H1 (cell line): ENCODE results near the gene BARHL2. TPM values are rescaled to one million over a fixed set of nuclear protein-coding genes. Genes with fewer than 3 reads are reported as not detected.
A peak's percentile ranks its signal among the peaks of the same experiment; 100 is the strongest.

Experiments
- CTCF ChIA-PET: fragments of 300-600 bp; sonication (Branson Sonifier 250); formaldehyde crosslinking; loops from one replicate; lab custom pipeline; 2021; ENCODE audit not compliant: partially characterized antibody; lab: Charles Lee
- POLR2A ChIA-PET: fragments of 300-600 bp; sonication (Branson Sonifier 250); formaldehyde crosslinking; loops from one replicate; lab custom pipeline; 2021; ENCODE audit warnings: inconsistent platforms; ENCODE audit not compliant: partially characterized antibody; lab: Charles Lee
- DNase-seq, 2 experiments: peaks; one replicate each; pipeline versions ENCODE4 v3.0.0 to v3.0.0-alpha.2; 2010 to 2022; ENCODE audit warnings: low spot score in 2 of 2, low read depth in 1 of 2, mixed read lengths in 1 of 2
- FAIRE-seq: peaks from 2 replicates; lab custom pipeline; 2011; peaks lifted over from hg19 to GRCh38; lab: Jason Lieb, UNC
- H2AFZ ChIP-seq: 2 replicates; pipeline ENCODE4 v1.8.1; 2012; ENCODE audit warnings: low read length, inconsistent platforms
- H2AK5ac ChIP-seq: 2 replicates; pipeline ENCODE4 v1.6.1; 2013; ENCODE audit warnings: low read depth, low read length
- H2BK120ac ChIP-seq: replicated peaks from 2 replicates; pipeline ENCODE3; 2013; ENCODE audit warnings: low read depth, low read length, inconsistent platforms
- H2BK12ac ChIP-seq: 2 replicates; pipeline ENCODE4 v1.6.1; 2013; ENCODE audit warnings: low read depth, low read length
- H2BK15ac ChIP-seq: 2 replicates; pipeline ENCODE4 v1.6.1; 2013; ENCODE audit warnings: low read length
- H2BK20ac ChIP-seq: 2 replicates; pipeline ENCODE4 v1.6.1; 2013; ENCODE audit warnings: low read length
- H2BK5ac ChIP-seq: 2 replicates; pipeline ENCODE4 v1.6.1; 2013; ENCODE audit warnings: low read depth, low read length
- H3K14ac ChIP-seq: 2 replicates; pipeline ENCODE4 v1.6.1; 2013; ENCODE audit warnings: inconsistent platforms; ENCODE audit not compliant: insufficient read length
- H3K18ac ChIP-seq: 2 replicates; pipeline ENCODE4 v1.6.1; 2013; ENCODE audit warnings: low read length; ENCODE audit errors: extremely low read depth
- H3K23ac ChIP-seq: 2 replicates; pipeline ENCODE4 v1.6.1; 2013; ENCODE audit warnings: inconsistent platforms; ENCODE audit not compliant: insufficient read length
- H3K23me2 ChIP-seq: 2 replicates; pipeline ENCODE4 v1.6.1; 2013; ENCODE audit warnings: low read depth, low read length
- H3K27ac ChIP-seq: 2 replicates; pipeline ENCODE4 v1.6.1; 2011; ENCODE audit warnings: low read depth, low read length, inconsistent platforms
- H3K27me3 ChIP-seq, 4 experiments: replicated peaks in 1 of 4; 1 replicate in 1 of 4; 2 replicates in 3 of 4; pipeline versions ENCODE4 v1.6.1 to v1.8.1; 2011 to 2013; ENCODE audit warnings: low read length in 3 of 4, mild to moderate bottlenecking in 3 of 4, inconsistent platforms in 2 of 4, mixed read lengths in 2 of 4, moderate library complexity in 1 of 4; ENCODE audit not compliant: control insufficient read depth in 3 of 4, insufficient read depth in 3 of 4; ENCODE audit errors: extremely low read depth in 1 of 4
- H3K36me3 ChIP-seq, 4 experiments: 2 replicates each; pipeline versions ENCODE4 v1.6.1 to v1.8.1; 2011 to 2013; ENCODE audit warnings: mild to moderate bottlenecking in 4 of 4, low read length in 3 of 4, moderate library complexity in 2 of 4, control low read depth in 1 of 4, inconsistent platforms in 1 of 4; ENCODE audit not compliant: insufficient read depth in 4 of 4, control insufficient read depth in 2 of 4
- H3K4ac ChIP-seq: replicated peaks from 2 replicates; pipeline ENCODE3; 2013; ENCODE audit warnings: low read length, low read depth, mixed read lengths, inconsistent platforms; ENCODE audit not compliant: insufficient read length
- H3K4me1 ChIP-seq, 4 experiments: replicated peaks in 1 of 4; 1 replicate in 1 of 4; 2 replicates in 3 of 4; pipeline versions ENCODE4 v1.6.1 to v1.8.1; 2011 to 2013; ENCODE audit warnings: low read length in 3 of 4, inconsistent platforms in 2 of 4, mixed read lengths in 1 of 4; ENCODE audit not compliant: insufficient read depth in 4 of 4, control insufficient read depth in 3 of 4
- H3K4me2 ChIP-seq, 2 experiments: 2 replicates each; pipeline versions ENCODE4 v1.6.1 to v1.8.1; 2011 to 2013; ENCODE audit warnings: low read depth in 2 of 2, low read length in 2 of 2, control low read depth in 1 of 2, inconsistent platforms in 1 of 2, mild to moderate bottlenecking in 1 of 2; ENCODE audit not compliant: insufficient read depth in 1 of 2
- H3K4me3 ChIP-seq, 4 experiments: fragments of 200-600, 300-600 bp in 1 of 4; sonication (generic), shearing (Covaris generic), sonication (Bioruptor Twin) in 1 of 4; 2 replicates each; pipeline versions ENCODE4 v1.5.1 to v1.8.1; 2011 to 2016; ENCODE audit warnings: low read length in 4 of 4, low read depth in 3 of 4, control low read depth in 2 of 4, inconsistent platforms in 2 of 4, mild to moderate bottlenecking in 2 of 4, mixed read lengths in 1 of 4, moderate library complexity in 1 of 4; ENCODE audit not compliant: insufficient read depth in 2 of 4; ENCODE audit errors: extremely low read depth in 1 of 4
- H3K56ac ChIP-seq: replicated peaks from 2 replicates; pipeline ENCODE3; 2013; ENCODE audit warnings: low read depth, mild to moderate bottlenecking, mixed read lengths, low read length, inconsistent platforms; ENCODE audit not compliant: insufficient read length
- H3K79me1 ChIP-seq: 2 replicates; pipeline ENCODE4 v1.6.1; 2013; ENCODE audit warnings: low read depth, low read length, control low read depth
- H3K79me2 ChIP-seq, 2 experiments: 2 replicates each; pipeline versions ENCODE4 v1.6.1 to v1.8.1; 2012 to 2013; ENCODE audit warnings: low read length in 2 of 2, mild to moderate bottlenecking in 2 of 2, inconsistent platforms in 1 of 2; ENCODE audit not compliant: insufficient read depth in 2 of 2, control insufficient read depth in 1 of 2
- H3K9ac ChIP-seq, 4 experiments: replicated peaks in 1 of 4; 1 replicate in 1 of 4; 2 replicates in 3 of 4; pipeline versions ENCODE4 v1.6.1 to v1.8.1; 2011 to 2013; ENCODE audit warnings: low read depth in 3 of 4, low read length in 3 of 4, control low read depth in 2 of 4, mild to moderate bottlenecking in 2 of 4, moderate library complexity in 2 of 4, inconsistent platforms in 1 of 4; ENCODE audit errors: extremely low read depth in 1 of 4
- H3K9me3 ChIP-seq, 2 experiments: 2 replicates each; pipeline versions ENCODE4 v1.6.1 to v1.8.1; 2012 to 2013; ENCODE audit warnings: mild to moderate bottlenecking in 2 of 2, moderate library complexity in 2 of 2, control low read depth in 1 of 2, inconsistent platforms in 1 of 2, low read depth in 1 of 2, low read length in 1 of 2, mixed read lengths in 1 of 2; ENCODE audit not compliant: insufficient read depth in 2 of 2
- H4K20me1 ChIP-seq, 2 experiments: replicated peaks in 1 of 2; 2 replicates each; pipeline versions ENCODE3 to v1.8.1; 2011 to 2013; ENCODE audit warnings: inconsistent platforms in 2 of 2, low read length in 2 of 2, mild to moderate bottlenecking in 1 of 2; ENCODE audit not compliant: insufficient read depth in 2 of 2, control insufficient read depth in 1 of 2
- H4K5ac ChIP-seq: 2 replicates; pipeline ENCODE4 v1.6.1; 2013; ENCODE audit warnings: low read length, low read depth, mixed read lengths, inconsistent platforms; ENCODE audit not compliant: insufficient read length
- H4K8ac ChIP-seq: 2 replicates; pipeline ENCODE4 v1.8.0; 2013; ENCODE audit warnings: mild to moderate bottlenecking, moderate library complexity, low read length, inconsistent platforms; ENCODE audit not compliant: insufficient read depth; ENCODE audit errors: extremely low read depth
- H4K91ac ChIP-seq: replicated peaks from 2 replicates; pipeline ENCODE3; 2013; ENCODE audit warnings: low read length, mixed read lengths, inconsistent platforms; ENCODE audit not compliant: insufficient read length
- CBX8 ChIP-seq: fragments of 300-800, 300-1000 bp; sonication (generic); IDR thresholded peaks from 2 replicates; pipeline ENCODE4 v1.7.1; 2016; ENCODE audit warnings: low read depth, low read length, borderline replicate concordance
- SIX5 ChIP-seq: IDR thresholded peaks from 2 replicates; pipeline ENCODE4 v1.6.1; 2011; ENCODE audit warnings: mild to moderate bottlenecking, low read depth, low read length
- TCF12 ChIP-seq: IDR thresholded peaks from 2 replicates; pipeline ENCODE4 v1.6.1; 2011; ENCODE audit warnings: low read depth, mild to moderate bottlenecking, low read length
- WGBS, 2 experiments: shearing (Covaris generic) in 1 of 2; methylation state at CpG; one replicate each; pipeline versions ENCODE4 v1.1.6 to v1.1.7; 2013 to 2015; ENCODE audit warnings: low lambda C conversion rate in 2 of 2, mixed read lengths in 2 of 2, inconsistent platforms in 1 of 2, low coverage in 1 of 2, missing lambda C conversion rate in 1 of 2; ENCODE audit not compliant: insufficient replicate concordance in 2 of 2, insufficient coverage in 1 of 2, insufficient read length in 1 of 2; ENCODE audit errors: extremely low coverage in 1 of 2, missing lambda C conversion rate in 1 of 2; 5-methylcytosine and 5-hydroxymethylcytosine counted together
- polyA plus RNA-seq, 7 experiments: library from polyadenylated mRNA; depleted of rRNA in 3 of 7; stranded (reverse) in 5 of 7; unstranded in 2 of 7; fragments of >200 nt in 5 of 7; fragments of 200-250 nt in 2 of 7; gene quantifications; 1 replicate in 5 of 7; 2 replicates in 1 of 7; 4 replicates in 1 of 7; pipeline versions ENCODE4 v1.2.1 to v1.2.3, GENCODE V29; 2011 to 2013; ENCODE audit warnings: missing spikeins in 2 of 7, mixed read lengths in 2 of 7
- total RNA-seq: library from RNA; stranded (reverse); fragmentation: NEBNext Ultra II Directional; extraction: Animal tissue kit (Norgen Biotek cat#: 25700); gene quantifications from 2 replicates; pipeline ENCODE4 v1.2.1, GENCODE V29; 2021

Gene BARHL2
- total and polyA plus RNA-seq, 2 of the 8 experiments (the other 6 are each of a cell fraction or from before 2014, with no cell fraction given): 0.15 TPM; not detected in 1

DNA sequence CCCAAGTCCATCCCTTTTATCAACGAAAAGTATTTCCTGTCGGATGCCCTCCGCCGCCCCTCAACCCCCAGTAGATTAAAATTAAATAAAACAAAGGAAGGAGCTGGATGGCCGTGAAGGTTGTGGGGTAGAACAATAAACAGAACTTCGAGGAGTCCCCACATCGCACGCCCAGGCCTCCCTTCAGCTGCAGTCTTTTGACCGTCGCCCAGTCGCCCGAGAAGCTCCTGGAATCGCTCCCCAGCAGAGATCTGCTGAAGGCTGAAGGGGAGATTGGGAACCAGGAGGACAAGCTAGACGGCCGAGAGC lies 905 bp downstream of the BARHL2 start:
- no peak overlapping the region for H4K8ac ChIP-seq
- no peak overlapping the region for H3K27ac ChIP-seq
- H4K20me1 ChIP-seq: peaks cover 17 to 28% of the 10 kb centered on the region in 2 experiments
- no peak overlapping the region for H2BK120ac ChIP-seq
- H3K23ac ChIP-seq: no peak overlapping the region
- no peak overlapping the region for H3K4ac ChIP-seq
- no peak overlapping the region for H3K18ac ChIP-seq
- no peak for FAIRE-seq
- CTCF ChIA-PET: interaction anchor here (0.7 to 8.7 kb wide), 7 partner anchors 8 to 449 kb away, joined by 3 to 122 read pairs (median 5); no protein-coding TSS in a partner anchor
- no peaks in the 10 kb centered on the region for H3K79me1 ChIP-seq
- H3K9me3 ChIP-seq: no peaks in the 10 kb centered on the region
- H2BK5ac ChIP-seq: no peak overlapping the region
- DNase-seq: no peak
- peak overlapping the region; percentile 58 to 66; a peak in 3 of 4 replicates for H3K4me2 ChIP-seq
- no peak overlapping the region for H3K14ac ChIP-seq
- TF ChIP-seq SIX5: no peak
- 0 out of 2 replicates have a peak, but pooled peaks have one; percentile 22 for TF ChIP-seq TCF12
- peak; percentile 85; the same call in 1 of the 2 replicates for TF ChIP-seq CBX8
- TF ChIP-seq, all 59 proteins: peak for 2
- peak overlapping the region; percentile 90; the same call in 1 of the 2 replicates for H2BK20ac ChIP-seq
- H3K23me2 ChIP-seq: peaks cover 8% of the 10 kb centered on the region; the same call in 1 of the 2 replicates
- H4K5ac ChIP-seq: no peak overlapping the region
- H3K36me3 ChIP-seq: peaks cover 0 to 3% (median 0%) of the 10 kb centered on the region in 4 experiments; a peak in 1 of 8 replicates
- H2BK12ac ChIP-seq: peak overlapping the region; percentile 84; the same call in 1 of the 2 replicates
- no peak overlapping the region; the same call in 1 of the 2 replicates for H2BK15ac ChIP-seq
- H3K27me3 ChIP-seq: peaks cover 88 to 99% (median 95%) of the 10 kb centered on the region in 4 experiments
- POLR2A ChIA-PET: interaction anchor here (3.3 kb wide), 1 partner anchor 10 kb away, joined by 18 read pairs; no protein-coding TSS in a partner anchor
- H3K56ac ChIP-seq: no peak overlapping the region
- no peak overlapping the region for H3K9ac ChIP-seq
- H3K79me2 ChIP-seq: no peaks in the 10 kb centered on the region
- no peak overlapping the region for H2AK5ac ChIP-seq
- peak overlapping the region in 1 of 4 experiments; percentile 56; a peak in 2 of 8 replicates for H3K4me3 ChIP-seq
- no peak overlapping the region for H4K91ac ChIP-seq
- WGBS, 2 experiments: 4% methylated on average over 14 of the region's 15 CpGs; no CpG with 5 or more reads in 1 of the 2 experiments
- peaks cover 13 to 48% (median 24%) of the 10 kb centered on the region in 4 experiments for H3K4me1 ChIP-seq
- no peak overlapping the region for H2AFZ ChIP-seq
